ENCODE measurements around the gene AGFG2. TPM values are rescaled to one million over a fixed set of nuclear protein-coding genes. Genes with fewer than 3 reads are reported as not detected.

AGFG2 gene
- total and polyA plus RNA-seq, 2 donors, result 7.4 to 15.4 TPM

DNA sequence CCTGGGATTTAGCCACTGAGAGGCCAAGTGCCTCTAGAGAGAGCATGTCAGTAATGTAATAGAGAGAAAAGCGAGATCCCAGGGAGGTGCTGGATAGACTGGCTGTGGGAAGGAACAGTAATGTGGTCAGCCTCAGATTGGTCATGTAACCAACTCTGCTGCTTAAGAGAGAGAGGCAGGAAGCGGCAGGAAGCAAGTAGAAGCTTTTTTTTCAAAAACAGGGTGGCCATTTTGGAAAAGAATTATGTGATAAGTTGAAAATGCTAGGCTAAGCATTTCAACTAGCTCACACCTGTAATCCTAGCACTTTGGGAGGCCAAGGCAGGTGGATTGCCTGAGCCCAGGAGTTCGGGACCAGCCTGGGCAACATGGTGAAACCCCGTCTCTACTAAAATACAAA is 59.4 kb downstream of the AGFG2 start:
- WGBS, result 91% methylated on average over 4 of the region's 4 CpGs
- Histone ChIP-seq H3K27me3 (ENCODE audit: control insufficient read depth in 2 of 2, insufficient read depth in 1 of 2, low read length in 1 of 2) (peaks cover 0 to 14% of the 10 kb centered on the region in 2 donors), H3K4me1 (ENCODE audit: control insufficient read depth in 2 of 2, insufficient read depth in 2 of 2, low read length in 2 of 2) (peaks cover 0 to 7% of the 10 kb centered on the region in 2 donors), H3K4me3 (ENCODE audit: low read length in 2 of 2) (no peak overlapping the region), H3K36me3 (ENCODE audit: control insufficient read depth in 2 of 2, insufficient read depth in 2 of 2, low read length in 1 of 2) (no peaks in the 10 kb centered on the region), H3K27ac (ENCODE audit: low read depth in 1 of 2, low read length in 1 of 2) (no peak overlapping the region), H3K9me3 (ENCODE audit: control insufficient read depth in 2 of 2, insufficient read depth in 1 of 2, low read length in 1 of 2) (no peaks in the 10 kb centered on the region)
- no peak for DNase-seq (ENCODE audit: low read depth in 6 of 9, low spot score in 9 of 9)

DNA sequence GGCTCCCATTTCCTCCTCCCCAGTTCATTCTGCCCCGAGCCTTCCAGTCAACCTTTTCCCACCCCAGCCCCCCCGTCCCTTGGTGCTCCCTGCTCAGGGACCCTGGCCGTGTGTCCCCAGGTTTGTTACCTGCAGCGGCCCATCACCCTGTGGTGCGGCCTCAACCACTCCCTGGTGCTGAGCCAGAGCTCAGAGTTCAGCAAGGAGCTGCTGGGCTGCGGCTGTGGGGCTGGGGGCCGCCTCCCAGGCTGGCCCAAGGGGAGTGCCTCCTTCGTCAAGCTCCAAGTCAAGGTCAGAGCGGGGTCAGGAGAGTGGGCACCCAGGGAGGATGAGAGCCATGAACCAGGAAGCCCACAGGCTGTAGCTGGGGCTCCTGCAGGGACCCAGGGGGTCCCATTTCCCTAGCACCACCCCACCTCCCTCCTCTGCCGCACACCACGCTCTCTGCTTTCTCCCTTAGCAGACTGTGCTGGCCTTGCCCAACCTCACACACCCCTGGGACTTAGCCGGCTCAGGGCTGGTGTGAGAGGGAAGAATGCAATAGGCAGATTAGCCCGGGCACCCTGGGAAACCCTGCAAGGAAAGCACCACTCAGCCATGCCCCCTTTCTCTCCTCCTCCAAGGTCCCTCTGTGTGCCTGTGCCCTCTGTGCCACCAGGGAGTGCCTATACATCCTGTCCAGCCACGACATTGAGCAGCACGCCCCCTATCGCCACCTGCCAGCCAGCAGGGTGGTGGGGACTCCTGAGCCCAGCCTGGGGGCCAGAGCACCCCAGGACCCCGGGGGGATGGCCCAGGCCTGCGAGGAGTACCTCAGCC is 61.1 kb downstream of the AGFG2 start:
- Histone ChIP-seq H3K4me3 (ENCODE audit: low read length in 2 of 2) (no peak overlapping the region), H3K4me1 (ENCODE audit: control insufficient read depth in 2 of 2, insufficient read depth in 2 of 2, low read length in 2 of 2) (peaks cover 9 to 23% of the 10 kb centered on the region in 2 donors), H3K36me3 (ENCODE audit: control insufficient read depth in 2 of 2, insufficient read depth in 2 of 2, low read length in 1 of 2) (no peaks in the 10 kb centered on the region), H3K9me3 (ENCODE audit: control insufficient read depth in 2 of 2, insufficient read depth in 1 of 2, low read length in 1 of 2) (peaks cover 0 to 4% of the 10 kb centered on the region in 2 donors), H3K27me3 (ENCODE audit: control insufficient read depth in 2 of 2, insufficient read depth in 1 of 2, low read length in 1 of 2) (peaks cover 8 to 29% of the 10 kb centered on the region in 2 donors), H3K27ac (ENCODE audit: low read depth in 1 of 2, low read length in 1 of 2) (no peak overlapping the region)
- no peak for DNase-seq (ENCODE audit: low read depth in 6 of 9, low spot score in 9 of 9)
- WGBS, result 91% methylated on average over 18 of the region's 18 CpGs

DNA sequence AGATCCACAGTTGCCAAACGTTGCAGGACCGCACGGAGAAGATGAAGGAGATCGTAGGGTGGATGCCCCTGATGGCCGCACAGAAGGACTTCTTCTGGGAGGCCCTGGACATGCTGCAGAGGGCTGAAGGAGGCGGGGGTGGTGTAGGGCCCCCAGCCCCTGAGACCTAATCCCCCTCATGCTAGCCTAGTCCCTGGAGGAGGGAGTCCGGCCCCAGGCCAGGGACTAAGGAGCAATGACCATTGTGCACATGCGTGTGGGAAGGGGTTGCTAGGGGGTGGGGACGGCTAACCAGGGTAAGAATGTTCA is 61.7 kb downstream of the AGFG2 start:
- H3K27me3 ChIP-seq (ENCODE audit: control insufficient read depth in 2 of 2, insufficient read depth in 1 of 2, low read length in 1 of 2), result peaks cover 14 to 35% of the 10 kb centered on the region in 2 donors
- H3K4me3 ChIP-seq (ENCODE audit: low read length in 2 of 2), result no peak overlapping the region
- no peaks in the 10 kb centered on the region for H3K36me3 ChIP-seq (ENCODE audit: control insufficient read depth in 2 of 2, insufficient read depth in 2 of 2, low read length in 1 of 2)
- H3K27ac ChIP-seq (ENCODE audit: low read depth in 1 of 2, low read length in 1 of 2), result no peak overlapping the region
- H3K4me1 ChIP-seq (ENCODE audit: control insufficient read depth in 2 of 2, insufficient read depth in 2 of 2, low read length in 2 of 2), result peaks cover 11 to 28% of the 10 kb centered on the region in 2 donors
- H3K9me3 ChIP-seq (ENCODE audit: control insufficient read depth in 2 of 2, insufficient read depth in 1 of 2, low read length in 1 of 2), result peaks cover 0 to 4% of the 10 kb centered on the region in 2 donors
- WGBS, result 96% methylated on average over 9 of the region's 9 CpGs
- no peak for DNase-seq (ENCODE audit: low read depth in 6 of 9, low spot score in 9 of 9)

DNA sequence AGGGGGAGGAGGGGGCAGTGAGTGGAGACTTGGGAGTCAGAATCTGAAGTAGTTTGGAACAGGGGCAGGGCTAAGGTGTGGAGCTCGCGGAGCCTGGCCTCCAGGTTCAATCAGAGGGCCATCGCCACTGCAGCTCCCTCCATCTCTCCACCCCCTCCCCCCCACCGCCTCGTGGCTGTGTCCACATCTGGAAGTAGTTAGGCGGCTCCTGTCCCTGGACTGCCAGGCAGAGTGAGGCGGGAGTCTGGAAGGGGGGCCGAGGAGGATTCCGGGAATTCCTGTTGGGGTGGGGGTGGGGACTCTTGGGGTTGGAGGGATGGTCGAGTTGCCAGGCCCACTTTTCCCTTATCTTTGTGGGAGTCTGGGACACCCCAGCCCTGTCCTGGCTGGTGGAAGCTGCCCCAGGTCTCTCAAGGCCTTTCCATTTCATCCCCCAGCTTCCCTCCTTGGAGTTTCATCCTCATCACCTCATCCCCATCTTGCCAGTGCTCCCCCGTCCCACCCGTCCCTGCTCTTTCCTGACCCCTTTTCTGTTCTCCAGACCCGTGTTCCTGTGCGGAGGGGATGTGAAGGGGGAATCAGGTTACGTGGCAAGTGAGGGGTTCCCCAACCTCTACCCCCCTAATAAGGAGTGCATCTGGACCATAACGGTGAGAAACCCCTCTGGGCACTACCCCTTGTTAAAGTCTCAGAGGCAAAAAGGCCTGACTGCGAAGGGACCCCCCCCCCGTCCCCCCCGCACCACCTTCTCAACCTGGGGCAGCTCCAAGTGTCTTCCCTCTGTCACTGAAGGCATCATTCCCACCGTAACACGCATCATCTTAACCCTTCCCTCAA is 64.1 kb downstream of the AGFG2 start:
- H3K9me3 ChIP-seq (ENCODE audit: control insufficient read depth in 2 of 2, insufficient read depth in 1 of 2, low read length in 1 of 2), result peaks cover 0 to 7% of the 10 kb centered on the region in 2 donors

DNA sequence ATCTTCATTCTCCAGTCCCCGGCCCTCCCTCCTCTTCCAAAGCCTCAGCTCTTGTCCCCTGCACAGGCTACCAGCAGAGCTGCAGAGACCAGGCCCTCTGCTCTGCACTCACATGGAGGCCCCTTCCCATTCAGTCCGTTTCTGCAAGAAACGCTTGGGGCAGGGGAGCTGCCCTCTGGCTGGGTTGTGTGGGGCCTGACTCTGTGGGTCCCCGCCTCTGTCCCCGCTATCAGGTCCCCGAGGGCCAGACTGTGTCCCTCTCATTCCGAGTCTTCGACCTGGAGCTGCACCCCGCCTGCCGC is 64.7 kb downstream of the AGFG2 start:
- H3K4me3 ChIP-seq (ENCODE audit: low read length in 2 of 2), result peak overlapping the region; percentile 54 to 75
- H3K9me3 ChIP-seq (ENCODE audit: control insufficient read depth in 2 of 2, insufficient read depth in 1 of 2, low read length in 1 of 2), result peaks cover 0 to 7% of the 10 kb centered on the region in 2 donors
- 42% methylated on average over 10 of the region's 10 CpGs for WGBS
- DNase-seq (ENCODE audit: low read depth in 6 of 9, low spot score in 9 of 9), result no peak
- peaks cover 27 to 60% of the 10 kb centered on the region in 2 donors for H3K27me3 ChIP-seq (ENCODE audit: control insufficient read depth in 2 of 2, insufficient read depth in 1 of 2, low read length in 1 of 2)
- peak overlapping the region in 1 of 2 donors; percentile 74 for H3K27ac ChIP-seq (ENCODE audit: low read depth in 1 of 2, low read length in 1 of 2)
- H3K4me1 ChIP-seq (ENCODE audit: control insufficient read depth in 2 of 2, insufficient read depth in 2 of 2, low read length in 2 of 2), result peaks cover 11 to 31% of the 10 kb centered on the region in 2 donors
- no peaks in the 10 kb centered on the region for H3K36me3 ChIP-seq (ENCODE audit: control insufficient read depth in 2 of 2, insufficient read depth in 2 of 2, low read length in 1 of 2)

More for the DNA sequence above, 64.1 kb downstream of the AGFG2 start:
- WGBS, result 89% methylated on average over 21 of the region's 21 CpGs
- peak overlapping the region; percentile 26 to 74 for H3K27ac ChIP-seq (ENCODE audit: low read depth in 1 of 2, low read length in 1 of 2)
- peaks cover 27 to 59% of the 10 kb centered on the region in 2 donors for H3K27me3 ChIP-seq (ENCODE audit: control insufficient read depth in 2 of 2, insufficient read depth in 1 of 2, low read length in 1 of 2)
- peaks cover 11 to 31% of the 10 kb centered on the region in 2 donors for H3K4me1 ChIP-seq (ENCODE audit: control insufficient read depth in 2 of 2, insufficient read depth in 2 of 2, low read length in 2 of 2)
- no peak for DNase-seq (ENCODE audit: low read depth in 6 of 9, low spot score in 9 of 9)
- no peaks in the 10 kb centered on the region for H3K36me3 ChIP-seq (ENCODE audit: control insufficient read depth in 2 of 2, insufficient read depth in 2 of 2, low read length in 1 of 2)
- H3K4me3 ChIP-seq (ENCODE audit: low read length in 2 of 2), result peak overlapping the region in 1 of 2 donors; percentile 54

DNA sequence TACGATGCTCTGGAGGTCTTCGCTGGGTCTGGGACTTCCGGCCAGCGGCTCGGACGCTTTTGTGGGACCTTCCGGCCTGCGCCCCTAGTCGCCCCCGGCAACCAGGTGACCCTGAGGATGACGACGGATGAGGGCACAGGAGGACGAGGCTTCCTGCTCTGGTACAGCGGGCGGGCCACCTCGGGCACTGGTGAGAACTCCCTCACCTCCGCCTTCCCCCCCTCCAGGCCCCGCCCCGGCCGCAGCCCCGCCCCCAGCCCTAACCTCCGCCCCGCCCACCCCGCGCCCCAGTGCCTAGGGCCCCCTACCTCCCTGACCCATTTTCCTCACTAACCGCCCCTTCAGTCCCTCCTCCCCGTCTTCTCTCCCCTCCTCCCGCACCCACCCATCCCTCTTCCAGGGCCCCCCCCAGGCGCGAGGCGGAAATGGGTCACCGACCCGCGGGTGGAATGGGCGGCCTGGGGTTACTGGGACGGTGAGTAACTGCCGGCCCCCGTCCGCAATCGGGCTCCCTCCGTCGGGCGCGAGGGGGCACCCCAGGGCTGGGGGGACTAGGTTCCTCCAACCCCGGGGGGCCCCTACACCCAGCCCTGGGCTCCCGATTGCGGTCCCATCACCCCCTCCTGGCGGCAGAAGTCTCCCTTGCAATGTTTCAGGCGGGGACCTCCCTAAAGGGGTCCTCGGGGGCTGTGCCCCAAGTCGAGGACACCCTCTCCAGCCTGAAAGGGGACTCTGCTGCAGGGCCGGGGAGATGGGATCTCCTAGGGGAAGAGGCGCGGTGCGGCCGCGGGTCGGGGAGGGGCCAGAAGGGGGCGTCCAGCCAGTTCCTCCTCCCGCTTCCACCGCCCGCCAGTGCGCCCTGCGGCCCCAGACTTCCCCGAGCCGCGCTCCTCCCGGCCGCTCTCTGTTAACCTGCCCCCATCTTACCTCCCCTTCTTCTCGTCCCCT is 65.3 kb downstream of the AGFG2 start:
- Histone ChIP-seq H3K27me3 (ENCODE audit: control insufficient read depth in 2 of 2, insufficient read depth in 1 of 2, low read length in 1 of 2) (peaks cover 27 to 60% of the 10 kb centered on the region in 2 donors), H3K36me3 (ENCODE audit: control insufficient read depth in 2 of 2, insufficient read depth in 2 of 2, low read length in 1 of 2) (no peaks in the 10 kb centered on the region), H3K4me1 (ENCODE audit: control insufficient read depth in 2 of 2, insufficient read depth in 2 of 2, low read length in 2 of 2) (peaks cover 11 to 31% of the 10 kb centered on the region in 2 donors), H3K9me3 (ENCODE audit: control insufficient read depth in 2 of 2, insufficient read depth in 1 of 2, low read length in 1 of 2) (peaks cover 0 to 7% of the 10 kb centered on the region in 2 donors), H3K27ac (ENCODE audit: low read depth in 1 of 2, low read length in 1 of 2) (peak overlapping the region in 1 of 2 donors; percentile 74), H3K4me3 (ENCODE audit: low read length in 2 of 2) (peak overlapping the region; percentile 54 to 75)
- WGBS, result 2% methylated on average over 70 of the region's 70 CpGs
- peak in 5 of 9 donors; percentile 41 to 77 (median 61) for DNase-seq (ENCODE audit: low read depth in 6 of 9, low spot score in 9 of 9)

DNA sequence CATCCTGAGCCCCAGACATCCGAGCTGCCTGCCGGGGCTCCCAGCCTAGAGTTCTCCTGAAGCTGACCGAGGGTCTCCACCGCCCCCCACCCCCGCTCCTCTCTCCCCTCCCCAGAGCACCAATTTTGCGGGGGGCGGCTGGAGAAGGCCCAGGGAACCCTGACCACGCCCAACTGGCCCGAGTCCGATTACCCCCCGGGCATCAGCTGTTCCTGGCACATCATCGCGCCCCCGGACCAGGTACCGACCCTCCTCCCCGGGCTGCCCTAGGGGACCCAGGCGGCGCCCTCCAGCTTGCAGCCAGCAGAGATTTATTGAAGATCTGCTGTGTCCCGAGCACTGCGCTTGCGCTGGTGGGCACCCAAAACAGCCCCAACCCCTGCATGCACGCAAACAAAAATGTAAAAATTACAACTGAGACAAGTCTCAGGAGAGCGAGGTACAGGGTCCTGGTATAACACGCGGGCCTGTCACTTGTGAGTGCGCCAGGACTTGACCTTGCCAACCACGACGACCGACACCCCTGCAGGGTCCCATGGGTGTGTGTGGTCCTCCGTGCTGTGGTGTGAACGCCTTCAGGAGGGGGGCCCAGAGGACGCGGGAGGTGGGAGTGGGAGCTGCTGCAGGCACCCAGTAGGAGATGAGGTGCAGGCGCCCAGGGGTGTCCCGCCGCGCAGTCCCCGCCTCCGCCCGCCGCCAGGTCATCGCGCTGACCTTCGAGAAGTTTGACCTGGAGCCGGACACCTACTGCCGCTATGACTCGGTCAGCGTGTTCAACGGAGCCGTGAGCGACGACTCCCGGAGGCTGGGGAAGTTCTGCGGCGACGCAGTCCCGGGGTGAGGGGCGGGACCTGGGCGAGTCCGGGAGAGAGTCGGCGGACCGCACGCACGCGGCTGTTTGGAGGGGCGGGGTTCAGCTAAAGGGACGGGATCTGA is 66.2 kb downstream of the AGFG2 start:
- H3K27ac ChIP-seq (ENCODE audit: low read depth in 1 of 2, low read length in 1 of 2), result peak overlapping the region in 1 of 2 donors; percentile 40
- peak in 1 of 9 donors; percentile 27 for DNase-seq (ENCODE audit: low read depth in 6 of 9, low spot score in 9 of 9)
- no peaks in the 10 kb centered on the region for H3K36me3 ChIP-seq (ENCODE audit: control insufficient read depth in 2 of 2, insufficient read depth in 2 of 2, low read length in 1 of 2)
- peaks cover 0 to 7% of the 10 kb centered on the region in 2 donors for H3K9me3 ChIP-seq (ENCODE audit: control insufficient read depth in 2 of 2, insufficient read depth in 1 of 2, low read length in 1 of 2)
- H3K4me1 ChIP-seq (ENCODE audit: control insufficient read depth in 2 of 2, insufficient read depth in 2 of 2, low read length in 2 of 2), result peaks cover 11 to 31% of the 10 kb centered on the region in 2 donors
- WGBS, result 2% methylated on average over 68 of the region's 68 CpGs
- peak overlapping the region; percentile 54 to 75 for H3K4me3 ChIP-seq (ENCODE audit: low read length in 2 of 2)
- peaks cover 27 to 60% of the 10 kb centered on the region in 2 donors for H3K27me3 ChIP-seq (ENCODE audit: control insufficient read depth in 2 of 2, insufficient read depth in 1 of 2, low read length in 1 of 2)

DNA sequence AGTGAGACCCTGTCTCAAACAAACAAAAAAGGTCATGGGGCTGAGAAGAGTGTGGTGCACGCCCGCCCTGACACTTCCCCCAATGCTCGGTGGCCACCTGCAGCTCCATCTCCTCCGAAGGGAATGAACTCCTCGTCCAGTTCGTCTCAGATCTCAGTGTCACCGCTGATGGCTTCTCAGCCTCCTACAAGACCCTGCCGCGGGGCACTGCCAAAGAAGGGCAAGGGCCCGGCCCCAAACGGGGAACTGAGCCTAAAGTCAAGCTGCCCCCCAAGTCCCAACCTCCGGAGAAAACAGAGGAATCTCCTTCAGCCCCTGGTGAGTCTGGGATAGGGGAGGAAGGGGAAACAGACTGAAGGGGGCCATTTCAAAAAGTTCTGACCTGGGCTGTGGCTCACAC is 67.3 kb downstream of the AGFG2 start:
- Histone ChIP-seq H3K27me3 (ENCODE audit: control insufficient read depth in 2 of 2, insufficient read depth in 1 of 2, low read length in 1 of 2) (peaks cover 27 to 60% of the 10 kb centered on the region in 2 donors), H3K36me3 (ENCODE audit: control insufficient read depth in 2 of 2, insufficient read depth in 2 of 2, low read length in 1 of 2) (no peaks in the 10 kb centered on the region), H3K4me1 (ENCODE audit: control insufficient read depth in 2 of 2, insufficient read depth in 2 of 2, low read length in 2 of 2) (peaks cover 14 to 40% of the 10 kb centered on the region in 2 donors), H3K9me3 (ENCODE audit: control insufficient read depth in 2 of 2, insufficient read depth in 1 of 2, low read length in 1 of 2) (peaks cover 0 to 7% of the 10 kb centered on the region in 2 donors), H3K4me3 (ENCODE audit: low read length in 2 of 2) (no peak overlapping the region), H3K27ac (ENCODE audit: low read depth in 1 of 2, low read length in 1 of 2) (no peak overlapping the region)
- no peak for DNase-seq (ENCODE audit: low read depth in 6 of 9, low spot score in 9 of 9)
- WGBS, result 97% methylated on average over 12 of the region's 12 CpGs

All from thymus (tissue), 11 donors.